PC-3 (cell line): ENCODE results near the gene ZNF148.

ENCODE experiments used
- CTCF ChIP-seq: fragments of 300-600 bp; sonication (generic); conservative IDR thresholded peaks from 2 replicates; pipeline ENCODE4 v1.5.1; 2017; ENCODE audit warnings: antibody characterized with exemption, low read depth, mild to moderate bottlenecking, low read length
- EZH2 ChIP-seq: fragments of 300-600 bp; sonication (generic); IDR thresholded peaks from one replicate; pipeline ENCODE4 v1.6.1; 2017; ENCODE audit warnings: antibody characterized with exemption, mild to moderate bottlenecking, low read length; ENCODE audit not compliant: unreplicated experiment

GRCh38 chr3:125185805-125186204 lies 189.3 kb downstream of the ZNF148 start:
- TF ChIP-seq EZH2 (no peak), CTCF (no peak)
